Measurements from ENCODE around the gene GNA15. TPM values are rescaled to one million over a fixed set of nuclear protein-coding genes. Genes with fewer than 3 reads are reported as not detected.

GNA15 gene
- total RNA-seq, 1 donor: 0.36 TPM

GRCh38 chr19:3148503-3148902 is 12.7 kb downstream of the GNA15 start:
- H3K79me2 ChIP-seq (ENCODE audit: insufficient read depth, low read length): no peaks in the 10 kb centered on the region
- no peak for TF ChIP-seq CTCF (IDR thresholded peaks at IDR 0.05; ENCODE audit: extremely low read depth, low read depth, low read length)
- no peaks in the 10 kb centered on the region for H3K9me3 ChIP-seq (ENCODE audit: low read depth, low read length)
- no peak overlapping the region for H3K27ac ChIP-seq (ENCODE audit: low read depth, low read length)
- no peaks in the 10 kb centered on the region for H3K36me3 ChIP-seq (ENCODE audit: insufficient read depth, low read length)
- peaks cover 2% of the 10 kb centered on the region for H3K27me3 ChIP-seq (ENCODE audit: insufficient read depth, low read length)
- H3K4me2 ChIP-seq (ENCODE audit: insufficient read depth, low read length): no peak overlapping the region
- DNase-seq (ENCODE audit: insufficient read length, low spot score, missing footprints): no peak
- H3K4me1 ChIP-seq (ENCODE audit: insufficient read depth, low read length): no peaks in the 10 kb centered on the region
- no peaks in the 10 kb centered on the region for H4K20me1 ChIP-seq (ENCODE audit: insufficient read depth, low read length)
- H2AFZ ChIP-seq (ENCODE audit: low read length): no peak overlapping the region
- H3K4me3 ChIP-seq (ENCODE audit: insufficient read depth, low read length): no peak overlapping the region

- DNase-seq (ENCODE audit: insufficient read length, low spot score, missing footprints): no peak
- Histone ChIP-seq H3K36me3 (ENCODE audit: insufficient read depth, low read length) (no peaks in the 10 kb centered on the region), H3K4me3 (ENCODE audit: insufficient read depth, low read length) (no peak overlapping the region), H2AFZ (ENCODE audit: low read length) (no peak overlapping the region), H3K9me3 (ENCODE audit: low read depth, low read length) (no peaks in the 10 kb centered on the region), H3K4me2 (ENCODE audit: insufficient read depth, low read length) (no peak overlapping the region), H3K79me2 (ENCODE audit: insufficient read depth, low read length) (no peaks in the 10 kb centered on the region), H3K4me1 (ENCODE audit: insufficient read depth, low read length) (no peaks in the 10 kb centered on the region), H3K27me3 (ENCODE audit: insufficient read depth, low read length) (peaks cover 2% of the 10 kb centered on the region), H3K27ac (ENCODE audit: low read depth, low read length) (no peak overlapping the region), H4K20me1 (ENCODE audit: insufficient read depth, low read length) (no peaks in the 10 kb centered on the region)
- TF ChIP-seq CTCF (IDR thresholded peaks at IDR 0.05; ENCODE audit: extremely low read depth, low read depth, low read length): no peak
Measured at GRCh38 chr19:3149089-3149488, 13.3 kb downstream of the GNA15 start.

GRCh38 chr19:3149526-3150505 is 14.0 kb downstream of the GNA15 start:
- Histone ChIP-seq H3K9me3 (ENCODE audit: low read depth, low read length) (no peaks in the 10 kb centered on the region), H3K27me3 (ENCODE audit: insufficient read depth, low read length) (peaks cover 2% of the 10 kb centered on the region), H3K4me1 (ENCODE audit: insufficient read depth, low read length) (peaks cover 4% of the 10 kb centered on the region), H3K79me2 (ENCODE audit: insufficient read depth, low read length) (no peaks in the 10 kb centered on the region), H3K4me2 (ENCODE audit: insufficient read depth, low read length) (peak overlapping the region; percentile 13), H3K36me3 (ENCODE audit: insufficient read depth, low read length) (no peaks in the 10 kb centered on the region), H4K20me1 (ENCODE audit: insufficient read depth, low read length) (no peaks in the 10 kb centered on the region), H2AFZ (ENCODE audit: low read length) (peak overlapping the region; percentile 62), H3K27ac (ENCODE audit: low read depth, low read length) (no peak overlapping the region), H3K4me3 (ENCODE audit: insufficient read depth, low read length) (peak overlapping the region; percentile 19)
- no peak for TF ChIP-seq CTCF (IDR thresholded peaks at IDR 0.05; ENCODE audit: extremely low read depth, low read depth, low read length)
- DNase-seq (ENCODE audit: insufficient read length, low spot score, missing footprints): no peak

- Histone ChIP-seq H3K36me3 (ENCODE audit: insufficient read depth, low read length) (no peaks in the 10 kb centered on the region), H2AFZ (ENCODE audit: low read length) (no peak overlapping the region), H4K20me1 (ENCODE audit: insufficient read depth, low read length) (no peaks in the 10 kb centered on the region), H3K27me3 (ENCODE audit: insufficient read depth, low read length) (peaks cover 2% of the 10 kb centered on the region), H3K27ac (ENCODE audit: low read depth, low read length) (no peak overlapping the region), H3K4me1 (ENCODE audit: insufficient read depth, low read length) (peaks cover 10% of the 10 kb centered on the region), H3K9me3 (ENCODE audit: low read depth, low read length) (no peaks in the 10 kb centered on the region), H3K4me2 (ENCODE audit: insufficient read depth, low read length) (no peak overlapping the region), H3K4me3 (ENCODE audit: insufficient read depth, low read length) (no peak overlapping the region), H3K79me2 (ENCODE audit: insufficient read depth, low read length) (no peaks in the 10 kb centered on the region)
- DNase-seq (ENCODE audit: insufficient read length, low spot score, missing footprints): peak; percentile 75
- no peak for TF ChIP-seq CTCF (IDR thresholded peaks at IDR 0.05; ENCODE audit: extremely low read depth, low read depth, low read length)
Measured at GRCh38 chr19:3150739-3151329, 15.0 kb downstream of the GNA15 start.
